Astrocyte (in vitro differentiated cells and primary cell): Measurements from ENCODE around the gene MMRN2. TPM values are rescaled to one million over a fixed set of nuclear protein-coding genes. Genes with fewer than 3 reads are reported as not detected.
A peak's percentile ranks its signal among the peaks of the same experiment; 100 is the strongest.

Experiments used
- DNase-seq: peaks from one replicate; pipeline ENCODE4 v3.0.0-alpha.2; 2010; ENCODE audit warnings: low read depth
- FAIRE-seq: peaks from 2 replicates; lab custom pipeline; 2011; peaks lifted over from hg19 to GRCh38; lab: Jason Lieb, UNC
- H2AFZ ChIP-seq: 2 replicates; pipeline ENCODE4 v1.6.0; 2012; ENCODE audit warnings: low read depth, low read length, inconsistent platforms
- H3K27ac ChIP-seq: 2 replicates; pipeline ENCODE4 v1.5.1; 2011; ENCODE audit warnings: low read depth, low read length, inconsistent platforms
- H3K27me3 ChIP-seq: 2 replicates; pipeline ENCODE4 v1.6.0; 2011; ENCODE audit warnings: low read length, inconsistent platforms; ENCODE audit not compliant: insufficient read depth
- H3K36me3 ChIP-seq: 2 replicates; pipeline ENCODE4 v1.5.1; 2011; ENCODE audit warnings: low read length, inconsistent platforms; ENCODE audit not compliant: insufficient read depth
- H3K4me1 ChIP-seq: 2 replicates; pipeline ENCODE4 v1.5.1; 2011; ENCODE audit warnings: low read length, inconsistent platforms; ENCODE audit not compliant: insufficient read depth
- H3K4me2 ChIP-seq: 2 replicates; pipeline ENCODE4 v1.6.0; 2012; ENCODE audit warnings: low read length, inconsistent platforms
- H3K4me3 ChIP-seq: 2 replicates; pipeline ENCODE4 v1.5.1; 2011; ENCODE audit warnings: low read depth, mild to moderate bottlenecking, low read length, inconsistent platforms; ENCODE audit not compliant: insufficient read depth
- H3K79me2 ChIP-seq: 2 replicates; pipeline ENCODE4 v1.6.0; 2012; ENCODE audit warnings: mild to moderate bottlenecking, low read length, inconsistent platforms; ENCODE audit not compliant: insufficient read depth
- H3K9ac ChIP-seq: 2 replicates; pipeline ENCODE4 v1.6.0; 2012; ENCODE audit warnings: mild to moderate bottlenecking, low read length, inconsistent platforms
- H3K9me3 ChIP-seq: 2 replicates; pipeline ENCODE4 v1.5.1; 2012; ENCODE audit warnings: low read depth, mild to moderate bottlenecking, low read length, inconsistent platforms; ENCODE audit not compliant: insufficient read depth
- H4K20me1 ChIP-seq: 2 replicates; pipeline ENCODE4 v1.6.0; 2012; ENCODE audit warnings: low read length, inconsistent platforms; ENCODE audit not compliant: insufficient read depth
- H3K27ac Mint-ChIP-seq: one replicate; pipeline ENCODE4 v1.8.0; 2021; ENCODE audit warnings: mild to moderate bottlenecking, mixed read lengths; ENCODE audit not compliant: unreplicated experiment
- H3K27me3 Mint-ChIP-seq: one replicate; pipeline ENCODE4 v1.8.0; 2021; ENCODE audit warnings: low read depth, mixed read lengths; ENCODE audit not compliant: unreplicated experiment
- H3K36me3 Mint-ChIP-seq: one replicate; pipeline ENCODE4 v1.8.0; 2021; ENCODE audit warnings: low read depth, mixed read lengths; ENCODE audit not compliant: unreplicated experiment
- H3K4me1 Mint-ChIP-seq: one replicate; pipeline ENCODE4 v1.8.0; 2021; ENCODE audit warnings: low read depth, mixed read lengths; ENCODE audit not compliant: unreplicated experiment
- H3K4me3 Mint-ChIP-seq: one replicate; pipeline ENCODE4 v1.8.0; 2021; ENCODE audit warnings: mild to moderate bottlenecking, moderate library complexity, mixed read lengths; ENCODE audit not compliant: unreplicated experiment
- H3K9me3 Mint-ChIP-seq: one replicate; pipeline ENCODE4 v1.8.0; 2021; ENCODE audit warnings: mild to moderate bottlenecking, mixed read lengths; ENCODE audit not compliant: unreplicated experiment
- EZH2 ChIP-seq: IDR thresholded peaks from 2 replicates; pipeline ENCODE4 v1.6.1; 2012; ENCODE audit warnings: mild to moderate bottlenecking, low read length, inconsistent platforms; ENCODE audit not compliant: insufficient read depth
- total RNA-seq: library from RNA; stranded (reverse); gene quantifications from 2 replicates; pipeline ENCODE4 v1.2.1, GENCODE V29; 2021
- TF ChIP-seq, protein P1 (sequence below): IDR thresholded peaks from 2 replicates; pipeline ENCODE4 v1.5.1; 2011; ENCODE audit warnings: low read depth, mild to moderate bottlenecking, inconsistent platforms, low read length, moderate library complexity; ENCODE audit not compliant: insufficient read depth

The MMRN2 gene
- total RNA-seq, 1 donor from 2014 or later, result 0.27 TPM

DNA sequence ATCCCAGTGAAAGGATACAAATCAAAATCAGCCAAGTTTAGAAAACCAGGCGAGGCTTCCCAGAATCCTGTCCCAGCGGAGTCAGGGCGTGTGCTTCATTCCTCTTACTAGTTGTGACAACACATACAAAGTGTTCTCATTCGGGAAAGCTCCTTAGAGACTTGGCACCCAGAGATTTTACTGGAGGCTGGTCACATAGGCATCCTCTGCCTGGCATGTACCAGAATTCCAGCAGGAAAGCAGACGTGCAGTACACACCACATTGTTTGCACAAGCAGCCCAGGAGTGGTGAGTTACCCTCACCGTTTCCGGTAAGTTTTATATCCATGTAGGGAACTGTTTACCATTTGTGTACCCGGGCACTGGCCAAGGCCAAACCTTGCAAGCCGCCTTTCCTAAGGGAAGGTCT, 34.9 kb downstream of the MMRN2 start:
- Mint-ChIP-seq H3K4me1 (peaks cover 6% of the 10 kb centered on the region), H3K36me3 (peaks cover 9% of the 10 kb centered on the region), H3K9me3 (no peaks in the 10 kb centered on the region), H3K4me3 (no peak overlapping the region), H3K27me3 (no peaks in the 10 kb centered on the region), H3K27ac (no peak overlapping the region)
- DNase-seq (no peak), FAIRE-seq (no peak)
- no peaks in the 10 kb centered on the region for H3K27me3 ChIP-seq
- H3K4me3 ChIP-seq, result no peak overlapping the region
- no peaks in the 10 kb centered on the region for H4K20me1 ChIP-seq
- no peaks in the 10 kb centered on the region for H3K79me2 ChIP-seq
- no peak overlapping the region for H3K4me2 ChIP-seq
- no peaks in the 10 kb centered on the region for H3K9me3 ChIP-seq
- no peak overlapping the region for H3K27ac ChIP-seq
- H2AFZ ChIP-seq, result no peak overlapping the region
- no peak overlapping the region for H3K9ac ChIP-seq
- TF ChIP-seq, protein P1, sequence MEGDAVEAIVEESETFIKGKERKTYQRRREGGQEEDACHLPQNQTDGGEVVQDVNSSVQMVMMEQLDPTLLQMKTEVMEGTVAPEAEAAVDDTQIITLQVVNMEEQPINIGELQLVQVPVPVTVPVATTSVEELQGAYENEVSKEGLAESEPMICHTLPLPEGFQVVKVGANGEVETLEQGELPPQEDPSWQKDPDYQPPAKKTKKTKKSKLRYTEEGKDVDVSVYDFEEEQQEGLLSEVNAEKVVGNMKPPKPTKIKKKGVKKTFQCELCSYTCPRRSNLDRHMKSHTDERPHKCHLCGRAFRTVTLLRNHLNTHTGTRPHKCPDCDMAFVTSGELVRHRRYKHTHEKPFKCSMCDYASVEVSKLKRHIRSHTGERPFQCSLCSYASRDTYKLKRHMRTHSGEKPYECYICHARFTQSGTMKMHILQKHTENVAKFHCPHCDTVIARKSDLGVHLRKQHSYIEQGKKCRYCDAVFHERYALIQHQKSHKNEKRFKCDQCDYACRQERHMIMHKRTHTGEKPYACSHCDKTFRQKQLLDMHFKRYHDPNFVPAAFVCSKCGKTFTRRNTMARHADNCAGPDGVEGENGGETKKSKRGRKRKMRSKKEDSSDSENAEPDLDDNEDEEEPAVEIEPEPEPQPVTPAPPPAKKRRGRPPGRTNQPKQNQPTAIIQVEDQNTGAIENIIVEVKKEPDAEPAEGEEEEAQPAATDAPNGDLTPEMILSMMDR, result no peak
- no peak for TF ChIP-seq EZH2
- H3K36me3 ChIP-seq, result peaks cover 10% of the 10 kb centered on the region
- H3K4me1 ChIP-seq, result peaks cover 8% of the 10 kb centered on the region

- Mint-ChIP-seq H3K27me3 (no peaks in the 10 kb centered on the region), H3K4me3 (no peak overlapping the region), H3K36me3 (peaks cover 7% of the 10 kb centered on the region), H3K9me3 (no peaks in the 10 kb centered on the region), H3K4me1 (peaks cover 6% of the 10 kb centered on the region), H3K27ac (peak overlapping the region; percentile 69)
- H3K27ac ChIP-seq, result peak overlapping the region; percentile 13
- no peak overlapping the region for H3K4me3 ChIP-seq
- DNase-seq (peak; percentile 60), FAIRE-seq (no peak)
- H3K9ac ChIP-seq, result no peak overlapping the region
- H3K79me2 ChIP-seq, result no peaks in the 10 kb centered on the region
- no peaks in the 10 kb centered on the region for H3K27me3 ChIP-seq
- no peak overlapping the region for H2AFZ ChIP-seq
- no peak for TF ChIP-seq EZH2
- TF ChIP-seq, protein P1, result no peak
- peaks cover 17% of the 10 kb centered on the region for H3K36me3 ChIP-seq
- no peaks in the 10 kb centered on the region for H4K20me1 ChIP-seq
- peaks cover 9% of the 10 kb centered on the region for H3K4me1 ChIP-seq
- no peaks in the 10 kb centered on the region for H3K9me3 ChIP-seq
- no peak overlapping the region for H3K4me2 ChIP-seq
Measured at GRCh38 chr10:86918022-86918471, 39.4 kb downstream of the MMRN2 start.

GRCh38 chr10:86914734-86915133, 42.7 kb downstream of the MMRN2 start:
- H4K20me1 ChIP-seq, result no peaks in the 10 kb centered on the region
- peaks cover 10% of the 10 kb centered on the region for H3K36me3 Mint-ChIP-seq

More at GRCh38 chr10:86914734-86915133, 42.7 kb downstream of the MMRN2 start:
- peaks cover 9% of the 10 kb centered on the region for H3K4me1 ChIP-seq
- TF ChIP-seq, protein P1, result no peak
- no peak for TF ChIP-seq EZH2
- no peak overlapping the region for H3K4me2 ChIP-seq
- no peaks in the 10 kb centered on the region for H3K27me3 Mint-ChIP-seq
- H3K4me3 ChIP-seq, result no peak overlapping the region
- H3K9ac ChIP-seq, result no peak overlapping the region
- H2AFZ ChIP-seq, result no peak overlapping the region
- DNase-seq (no peak), FAIRE-seq (no peak)
- no peak overlapping the region for H3K4me3 Mint-ChIP-seq
- no peaks in the 10 kb centered on the region for H3K9me3 ChIP-seq
- peaks cover 6% of the 10 kb centered on the region for H3K4me1 Mint-ChIP-seq
- no peak overlapping the region for H3K27ac Mint-ChIP-seq
- H3K79me2 ChIP-seq, result no peaks in the 10 kb centered on the region
- H3K36me3 ChIP-seq, result peaks cover 19% of the 10 kb centered on the region
- no peaks in the 10 kb centered on the region for H3K9me3 Mint-ChIP-seq
- H3K27me3 ChIP-seq, result no peaks in the 10 kb centered on the region
- no peak overlapping the region for H3K27ac ChIP-seq
